Calu3 (cell line): Measurements from ENCODE around the gene UROC1. TPM values are rescaled to one million over a fixed set of nuclear protein-coding genes. Genes with fewer than 3 reads are reported as not detected.

ENCODE experiments used
- BruUV-seq: library from RNA; stranded (reverse); fragments of 400-500 nt; replicated peaks from 2 replicates; lab custom pipeline; 2021; lab: Mats Ljungman, UMichigan
- CTCF ChIA-PET: fragments of 300-600 bp; sonication (Branson Sonifier 250); formaldehyde crosslinking; loops from one replicate; lab custom pipeline; 2022; ENCODE audit warnings: antibody characterized with exemption; lab: Charles Lee
- DNase-seq: peaks from one replicate; pipeline ENCODE4 v3.0.0; 2022
- H3K27ac Mint-ChIP-seq: one replicate; pipeline ENCODE4 v1.8.0; 2022; ENCODE audit warnings: mixed read lengths; ENCODE audit not compliant: unreplicated experiment
- H3K27me3 Mint-ChIP-seq: one replicate; pipeline ENCODE4 v1.8.0; 2022; ENCODE audit warnings: mixed read lengths; ENCODE audit not compliant: unreplicated experiment
- H3K36me3 Mint-ChIP-seq: one replicate; pipeline ENCODE4 v1.8.0; 2022; ENCODE audit warnings: mild to moderate bottlenecking, moderate library complexity, mixed read lengths; ENCODE audit not compliant: insufficient read depth, unreplicated experiment
- H3K4me1 Mint-ChIP-seq: one replicate; pipeline ENCODE4 v1.8.0; 2022; ENCODE audit warnings: mild to moderate bottlenecking, low read depth, mixed read lengths; ENCODE audit not compliant: unreplicated experiment
- H3K4me3 Mint-ChIP-seq: one replicate; pipeline ENCODE4 v1.8.0; 2022; ENCODE audit warnings: mild to moderate bottlenecking, low read depth, moderate library complexity, mixed read lengths; ENCODE audit not compliant: unreplicated experiment
- H3K9me3 Mint-ChIP-seq: one replicate; pipeline ENCODE4 v1.8.0; 2022; ENCODE audit warnings: low read depth, mixed read lengths; ENCODE audit not compliant: unreplicated experiment
- intact Hi-C: fragments of 100-400 bp; cut with micrococcal nuclease; formaldehyde crosslinking; loops from one replicate; pipeline ENCODE4 v1.10.0; 2022; ENCODE audit not compliant: unreplicated experiment
- total RNA-seq: library from RNA; stranded (reverse); gene quantifications from 2 replicates; pipeline ENCODE4 v1.2.3, GENCODE V29; 2022
- TF ChIP-seq, protein P1 (sequence below): fragments of 200-600 bp; IDR thresholded peaks from one replicate; pipeline ENCODE4 v1.8.0; 2022; ENCODE audit warnings: antibody characterized with exemption; ENCODE audit not compliant: unreplicated experiment

UROC1 gene
- total RNA-seq, 1 experiment from 2014 or later = not detected

DNA sequence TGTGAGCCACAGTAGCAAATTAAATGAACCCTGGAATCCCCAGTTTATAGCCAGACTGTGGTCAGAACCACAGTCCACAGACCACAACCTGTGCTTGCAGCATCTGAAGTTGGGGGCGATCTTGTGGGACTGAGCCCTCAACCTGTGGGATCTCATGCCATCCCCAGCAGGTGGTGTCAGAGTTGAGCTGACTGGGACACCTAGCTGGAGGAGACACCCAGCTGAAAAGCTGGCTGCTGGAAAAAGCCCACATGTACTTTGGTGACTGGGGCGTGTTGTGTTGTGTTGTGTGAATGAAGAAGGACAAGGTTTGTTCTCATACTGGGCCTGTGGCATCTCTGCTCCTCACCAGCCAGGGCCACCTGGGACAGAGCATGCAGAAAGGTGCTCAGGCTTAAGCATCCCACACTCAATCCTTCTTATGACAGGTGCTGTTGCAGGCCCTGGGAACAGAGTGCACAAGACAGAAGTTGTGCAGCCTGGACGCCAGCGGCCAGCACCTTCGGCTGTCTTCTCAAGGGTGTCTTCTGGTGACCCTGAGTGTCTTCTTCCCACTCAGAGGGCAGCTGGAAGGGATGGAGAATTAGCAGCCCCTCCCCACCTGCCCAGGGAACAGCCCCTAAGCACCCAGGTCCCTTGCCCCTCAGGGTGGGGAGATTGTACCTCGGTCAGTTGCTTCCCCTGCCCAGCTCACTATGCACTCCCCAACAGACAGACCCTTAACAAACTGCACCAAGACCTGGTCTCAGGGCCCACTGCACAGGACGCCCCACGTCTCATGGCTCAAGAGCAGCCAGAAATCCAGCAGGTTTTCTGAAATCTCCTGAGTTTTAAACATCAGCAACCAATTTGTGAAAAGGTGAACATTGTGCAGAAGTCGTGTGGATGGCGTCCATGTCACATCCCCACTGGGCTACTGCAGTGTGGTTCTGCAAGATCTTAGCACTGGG is 2.2 kb upstream of the UROC1 start:
- Mint-ChIP-seq H3K27me3 (peaks cover 72% of the 10 kb centered on the region), H3K36me3 (no peaks in the 10 kb centered on the region), H3K4me1 (no peaks in the 10 kb centered on the region), H3K4me3 (no peak overlapping the region), H3K9me3 (no peaks in the 10 kb centered on the region), H3K27ac (no peak overlapping the region)
- intact Hi-C loops = loop anchor here (5.0 to 10.0 kb wide), 3 partner anchors 135 to 1023 kb away; partner anchors contain the start of gene TXNRD3
- CTCF ChIA-PET = interaction anchor here (0.5 to 0.9 kb wide), 2 partner anchors 196 to 243 kb away, joined by 3 to 8 read pairs; no protein-coding TSS in a partner anchor
- DNase-seq = no peak
- TF ChIP-seq, protein P1, sequence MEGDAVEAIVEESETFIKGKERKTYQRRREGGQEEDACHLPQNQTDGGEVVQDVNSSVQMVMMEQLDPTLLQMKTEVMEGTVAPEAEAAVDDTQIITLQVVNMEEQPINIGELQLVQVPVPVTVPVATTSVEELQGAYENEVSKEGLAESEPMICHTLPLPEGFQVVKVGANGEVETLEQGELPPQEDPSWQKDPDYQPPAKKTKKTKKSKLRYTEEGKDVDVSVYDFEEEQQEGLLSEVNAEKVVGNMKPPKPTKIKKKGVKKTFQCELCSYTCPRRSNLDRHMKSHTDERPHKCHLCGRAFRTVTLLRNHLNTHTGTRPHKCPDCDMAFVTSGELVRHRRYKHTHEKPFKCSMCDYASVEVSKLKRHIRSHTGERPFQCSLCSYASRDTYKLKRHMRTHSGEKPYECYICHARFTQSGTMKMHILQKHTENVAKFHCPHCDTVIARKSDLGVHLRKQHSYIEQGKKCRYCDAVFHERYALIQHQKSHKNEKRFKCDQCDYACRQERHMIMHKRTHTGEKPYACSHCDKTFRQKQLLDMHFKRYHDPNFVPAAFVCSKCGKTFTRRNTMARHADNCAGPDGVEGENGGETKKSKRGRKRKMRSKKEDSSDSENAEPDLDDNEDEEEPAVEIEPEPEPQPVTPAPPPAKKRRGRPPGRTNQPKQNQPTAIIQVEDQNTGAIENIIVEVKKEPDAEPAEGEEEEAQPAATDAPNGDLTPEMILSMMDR = no peak
- BruUV-seq = no TSS peak

DNA sequence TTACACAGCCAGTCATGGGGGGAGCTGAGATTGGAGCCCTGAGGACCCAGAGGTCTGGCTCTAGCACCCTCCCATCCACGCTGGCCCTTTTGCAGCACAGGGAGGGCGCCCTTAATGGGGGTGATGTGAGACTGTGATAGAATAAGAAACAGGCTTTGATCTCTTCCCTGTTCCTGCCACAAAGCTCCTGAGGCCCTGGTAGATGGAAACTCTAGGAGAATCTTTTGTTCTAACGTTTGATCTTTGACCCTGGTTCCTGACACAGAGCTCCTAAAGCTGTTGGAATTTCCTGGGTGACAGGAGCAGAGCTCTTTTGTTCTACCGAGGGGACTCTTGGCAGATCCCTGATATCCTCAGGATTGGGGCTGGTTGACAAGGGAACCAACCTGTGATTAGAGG is 1.2 kb upstream of the UROC1 start:
- peaks cover 76% of the 10 kb centered on the region for H3K27me3 Mint-ChIP-seq
- no peaks in the 10 kb centered on the region for H3K4me1 Mint-ChIP-seq
- CTCF ChIA-PET = interaction anchor here (0.9 to 1.2 kb wide), 2 partner anchors 10 to 197 kb away, joined by 4 to 8 read pairs; no protein-coding TSS in a partner anchor
- no peak overlapping the region for H3K4me3 Mint-ChIP-seq
- no peaks in the 10 kb centered on the region for H3K9me3 Mint-ChIP-seq
- no TSS peak for BruUV-seq
- no peak for DNase-seq
- TF ChIP-seq, protein P1 = no peak
- intact Hi-C loops = no loop called here
- no peaks in the 10 kb centered on the region for H3K36me3 Mint-ChIP-seq
- H3K27ac Mint-ChIP-seq = no peak overlapping the region

- TF ChIP-seq, protein P1 = no peak
- H3K9me3 Mint-ChIP-seq = no peaks in the 10 kb centered on the region
- no peaks in the 10 kb centered on the region for H3K4me1 Mint-ChIP-seq
- peaks cover 76% of the 10 kb centered on the region for H3K27me3 Mint-ChIP-seq
- intact Hi-C loops = no loop called here
- no peak overlapping the region for H3K27ac Mint-ChIP-seq
- no peak overlapping the region for H3K4me3 Mint-ChIP-seq
- no peaks in the 10 kb centered on the region for H3K36me3 Mint-ChIP-seq
- CTCF ChIA-PET = interaction anchor here (1.2 kb wide), 1 partner anchor 9 kb away, joined by 4 read pairs; no protein-coding TSS in a partner anchor
- no TSS peak for BruUV-seq
- DNase-seq = no peak
These were observed 609 bp upstream of the UROC1 start for GRCh38 chr3:126517986-126518778.

DNA sequence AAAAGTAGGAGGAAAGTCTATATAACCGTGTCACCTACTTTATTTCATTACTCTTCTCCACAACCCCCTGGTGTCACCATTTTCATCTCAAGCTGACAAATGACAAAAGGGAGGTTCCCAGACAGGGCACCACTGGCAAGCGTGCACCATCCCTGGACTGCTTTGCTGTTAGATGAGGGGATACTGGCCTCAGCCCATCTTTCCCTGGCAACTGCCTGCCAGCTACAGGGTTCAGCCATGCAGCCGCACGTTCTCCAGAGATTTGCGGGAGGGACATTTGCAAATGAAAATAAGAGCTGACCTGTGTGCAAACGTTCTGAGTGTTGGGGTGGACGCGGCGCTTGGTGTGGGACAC is 660 bp downstream of the UROC1 start:
- intact Hi-C loops = no loop called here
- H3K9me3 Mint-ChIP-seq = no peaks in the 10 kb centered on the region
- CTCF ChIA-PET = interaction anchor here (0.8 kb wide), 1 partner anchor 1810 kb away, joined by 3 read pairs; no protein-coding TSS in a partner anchor
- H3K27me3 Mint-ChIP-seq = peaks cover 64% of the 10 kb centered on the region
- no TSS peak for BruUV-seq
- H3K4me3 Mint-ChIP-seq = no peak overlapping the region
- H3K36me3 Mint-ChIP-seq = no peaks in the 10 kb centered on the region
- DNase-seq = no peak
- H3K4me1 Mint-ChIP-seq = no peaks in the 10 kb centered on the region
- TF ChIP-seq, protein P1 = no peak
- no peak overlapping the region for H3K27ac Mint-ChIP-seq
